Adrenal gland (tissue), 12 donors: Measurements from ENCODE around the gene TCF12. TPM values are rescaled to one million over a fixed set of nuclear protein-coding genes. Genes with fewer than 3 reads are reported as not detected.

ENCODE experiments used
- DNase-seq, 7 donors: peaks; one replicate each; pipeline ENCODE4 v3.0.0-alpha.2; 2019 to 2020
- H3K27ac ChIP-seq, 5 donors: fragments of 200-600 bp; sonication (generic) in 4 of 5; 1 replicate in 3 of 5; 2 replicates in 2 of 5; pipeline versions ENCODE4 v1.5.1 to v1.8.0; 2016 to 2020; ENCODE audit warnings: mild to moderate bottlenecking in 1 of 5
- H3K27me3 ChIP-seq: fragments of 200-600 bp; 2 replicates; pipeline ENCODE4 v1.8.0; 2021
- H3K36me3 ChIP-seq, 2 donors: fragments of 200-600 bp; replicated peaks in 1 of 2; 1 replicate in 1 of 2; 2 replicates in 1 of 2; pipeline versions ENCODE4 v1.5.1 to v1.8.0; 2018 to 2022
- H3K4me1 ChIP-seq, 2 donors: fragments of 200-600 bp; replicated peaks in 1 of 2; 1 replicate in 1 of 2; 2 replicates in 1 of 2; pipeline versions ENCODE4 v1.5.1 to v1.8.0; 2018 to 2021
- H3K4me3 ChIP-seq, 4 donors: fragments of 200-600 bp; sonication (generic) in 3 of 4; one replicate each; pipeline ENCODE4 v1.5.1; 2016 to 2018
- H3K9me3 ChIP-seq, 3 donors: fragments of 200-600 bp; sonication (generic) in 1 of 3; replicated peaks in 1 of 3; 1 replicate in 2 of 3; 2 replicates in 1 of 3; pipeline versions ENCODE4 v1.5.1 to v1.8.0; 2016 to 2021
- CTCF ChIP-seq, 6 experiments: fragments of 450-650 bp in 4 of 6; fragments of 200-600 bp in 2 of 6; sonication (generic) in 1 of 6; IDR thresholded peaks; 1 replicate in 5 of 6; 2 replicates in 1 of 6; pipeline versions ENCODE4 v1.5.1 to v1.8.0; 2016 to 2021; ENCODE audit warnings: antibody characterized with exemption in 6 of 6, mild to moderate bottlenecking in 2 of 6, moderate library complexity in 1 of 6
- POLR2A ChIP-seq, 2 donors: fragments of 450-650 bp; IDR thresholded peaks; one replicate each; pipeline ENCODE4 v1.6.1; 2017; ENCODE audit warnings: antibody characterized with exemption in 2 of 2, mild to moderate bottlenecking in 2 of 2, moderate library complexity in 1 of 2
- WGBS, 4 donors: extraction: QIAGEN DNeasy Blood & Tissue Kit in 2 of 4; methylation state at CpG; one replicate each; pipeline versions ENCODE4 v1.1.5 to v1.1.7; 2013 to 2017; 5-methylcytosine and 5-hydroxymethylcytosine counted together
- intact Hi-C, 2 donors: fragments of 100-400 bp; cut with DNase I; formaldehyde crosslinking; loops; one replicate each; pipeline versions ENCODE4 v1.14.1 to v1.15.0; 2022 to 2023
- polyA plus RNA-seq, 3 donors: library from polyadenylated mRNA; stranded (reverse); fragments of 200-250 nt in 2 of 3; fragments of 350-450 nt in 1 of 3; fragmentation: Illumina TruSeq in 1 of 3; extraction: RNeasy Lipid Tissue Mini Kit (QIAGEN cat#74804) in 1 of 3; gene quantifications; one replicate each; pipeline ENCODE4 v1.2.3, GENCODE V29; 2013 to 2014
- total RNA-seq, 9 donors: library from RNA; depleted of rRNA in 4 of 9; stranded (reverse); fragments of >200 nt in 4 of 9; fragments of 120-200 nt in 1 of 9; fragmentation: NEBNext Ultra II Directional in 1 of 9; extraction: Animal tissue kit (Norgen Biotek cat#: 25700) in 1 of 9; gene quantifications; one replicate each; pipeline versions ENCODE4 v1.1.0 to v1.2.4, GENCODE V29; 2013 to 2023
- donor health status: healthy with polysubstance abuse.
- donor health status: Bipolar disorder and iron deficiency.
- donor health status: DM: yes; HTN: yes; CAD: no.
- donor health status: DM: no; HTN: no; CAD: no.
- donor health status: DM: no; HTN: no; CAD: no.
- donor health status: DM: yes; HTN: yes; CAD: no.

Gene TCF12
- total and polyA plus RNA-seq, 12 donors, result 7.6 to 121 (median 75.6) TPM

- Histone ChIP-seq H3K4me3 (no peak overlapping the region), H3K4me1 (peaks cover 0 to 4% of the 10 kb centered on the region in 2 donors), H3K36me3 (no peaks in the 10 kb centered on the region), H3K9me3 (no peaks in the 10 kb centered on the region), H3K27ac (no peak overlapping the region), H3K27me3 (no peaks in the 10 kb centered on the region)
- TF ChIP-seq POLR2A (IDR thresholded peaks at IDR 0.05) (no peak), CTCF (IDR thresholded peaks at IDR 0.05) (no peak)
- intact Hi-C loops, result no loop called here
- no peak for DNase-seq
- 95 to 100% (median 99%) methylated on average over 1 of the region's 1 CpG for WGBS, 4 donors
Observed at GRCh38 chr15:57124036-57124435, 205.6 kb downstream of the TCF12 start.

DNA sequence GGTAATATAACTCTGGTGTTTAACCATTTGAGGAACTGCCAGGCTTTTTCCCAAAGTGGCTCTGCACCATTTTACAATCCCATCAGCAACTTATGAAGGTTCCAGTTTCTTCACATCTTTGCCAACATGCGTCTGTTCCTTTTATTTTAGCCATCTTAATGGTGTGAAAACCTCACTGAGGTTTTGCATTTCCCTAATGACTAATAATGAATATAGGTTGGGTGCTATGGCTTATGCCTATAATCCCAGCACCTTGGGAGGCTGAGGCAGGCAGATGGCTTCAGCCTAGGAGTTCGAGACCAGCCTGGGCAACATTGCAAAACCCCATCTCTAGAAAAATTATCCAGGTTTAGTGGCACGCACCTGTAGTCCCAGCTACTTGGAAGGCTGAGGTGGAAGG lies 210.6 kb downstream of the TCF12 start:
- 93 to 97% (median 96%) methylated on average over 3 of the region's 3 CpGs for WGBS, 4 donors
- TF ChIP-seq CTCF (IDR thresholded peaks at IDR 0.05), result no peak
- no peak for TF ChIP-seq POLR2A (IDR thresholded peaks at IDR 0.05)
- no peak overlapping the region for H3K27ac ChIP-seq
- intact Hi-C loops, result no loop called here
- no peaks in the 10 kb centered on the region for H3K27me3 ChIP-seq
- no peaks in the 10 kb centered on the region for H3K9me3 ChIP-seq
- no peak overlapping the region for H3K4me3 ChIP-seq
- DNase-seq, result no peak
- no peaks in the 10 kb centered on the region for H3K36me3 ChIP-seq
- H3K4me1 ChIP-seq, result peaks cover 0 to 5% of the 10 kb centered on the region in 2 donors

DNA sequence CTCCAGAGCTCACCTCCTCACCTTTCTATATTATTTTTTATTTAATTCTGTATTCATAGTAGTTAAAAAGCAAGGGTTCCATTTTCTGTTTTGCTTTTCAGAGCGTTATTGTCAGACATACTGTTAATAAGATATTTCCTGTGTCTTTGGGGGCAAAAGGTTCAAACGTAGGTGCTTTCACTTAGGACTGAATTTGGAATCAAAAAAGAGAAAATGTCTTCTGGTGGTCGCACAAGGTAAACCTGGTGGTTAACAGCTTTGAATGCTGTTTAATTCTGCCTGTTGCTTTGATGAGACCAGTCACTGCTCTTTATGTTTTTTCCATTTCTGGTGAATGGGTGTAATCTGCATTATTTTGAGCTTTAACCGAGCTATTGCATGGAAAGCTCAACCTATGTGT lies 212.5 kb downstream of the TCF12 start:
- intact Hi-C loops, result loop anchor here (10.0 kb wide), 1 partner anchor 216 kb away; the partner anchor contains the start of gene TCF12 (in 2 of the 2)
- DNase-seq, result no peak
- no peak overlapping the region for H3K4me3 ChIP-seq
- no peak for TF ChIP-seq CTCF (IDR thresholded peaks at IDR 0.05)
- no peak for TF ChIP-seq POLR2A (IDR thresholded peaks at IDR 0.05)
- H3K9me3 ChIP-seq, result no peaks in the 10 kb centered on the region
- H3K4me1 ChIP-seq, result peaks cover 3 to 21% of the 10 kb centered on the region in 2 donors
- H3K27me3 ChIP-seq, result no peaks in the 10 kb centered on the region
- 84 to 88% (median 86%) methylated on average over 4 of the region's 4 CpGs for WGBS, 4 donors
- H3K36me3 ChIP-seq, result no peaks in the 10 kb centered on the region
- H3K27ac ChIP-seq, result no peak overlapping the region

DNA sequence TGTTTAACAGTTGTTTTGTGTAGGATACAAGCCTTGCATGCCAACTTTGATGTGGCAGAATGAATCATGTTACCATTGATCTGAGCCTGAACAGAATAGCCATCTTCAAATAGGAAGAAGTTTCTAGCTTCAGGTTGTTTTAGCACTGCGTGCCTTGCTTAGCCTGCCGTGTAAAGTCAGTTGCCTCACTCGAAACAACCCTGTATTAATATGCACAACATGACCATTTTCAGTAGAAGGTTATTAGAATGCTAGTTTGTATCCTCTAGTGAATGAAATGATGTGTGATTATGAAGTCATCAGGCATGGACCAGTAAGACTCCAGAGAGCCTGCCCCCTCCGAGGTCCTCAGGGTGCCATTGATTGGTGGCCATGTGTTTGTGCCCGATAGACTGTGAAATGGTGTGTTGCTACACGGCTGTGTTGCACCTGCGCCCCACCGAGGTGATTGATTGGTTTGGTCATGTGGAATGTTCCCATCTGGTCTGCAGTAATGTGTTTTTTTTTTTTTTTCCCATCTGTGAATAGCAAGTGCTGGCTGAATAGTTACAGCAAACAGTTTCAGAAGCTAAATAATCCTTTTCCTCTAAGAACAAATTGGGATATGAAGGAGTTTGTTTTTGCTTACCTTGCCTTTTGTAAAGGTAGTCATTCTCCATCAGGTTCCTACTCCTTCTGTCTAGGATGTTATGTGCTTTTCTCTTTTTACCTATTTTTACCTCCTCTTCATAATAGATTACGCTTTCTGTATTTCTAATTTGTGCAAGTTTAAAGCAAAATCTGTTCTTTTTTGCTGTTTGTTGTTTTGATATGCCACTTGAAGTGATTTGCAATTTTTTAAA lies 214.9 kb downstream of the TCF12 start:
- WGBS, 4 donors, result 73 to 79% (median 75%) methylated on average over 9 of the region's 9 CpGs
- H3K4me1 ChIP-seq, result peaks cover 3 to 36% of the 10 kb centered on the region in 2 donors
- H3K36me3 ChIP-seq, result no peaks in the 10 kb centered on the region
- DNase-seq, result no peak
- H3K9me3 ChIP-seq, result no peaks in the 10 kb centered on the region
- no peak overlapping the region for H3K4me3 ChIP-seq
- TF ChIP-seq POLR2A (IDR thresholded peaks at IDR 0.05) (no peak), CTCF (IDR thresholded peaks at IDR 0.05) (no peak)
- no peaks in the 10 kb centered on the region for H3K27me3 ChIP-seq
- H3K27ac ChIP-seq, result no peak overlapping the region
- intact Hi-C loops, result loop anchor here (10.0 kb wide), 1 partner anchor 219 kb away; the partner anchor contains the start of gene TCF12 (in 2 of the 2)
